ENCODE results near the gene CDK17. TPM values are rescaled to one million over a fixed set of nuclear protein-coding genes. Genes with fewer than 3 reads are reported as not detected.
A peak's percentile ranks its signal among the peaks of the same experiment; 100 is the strongest.
"Not testable (repeated sequence)": the region's sequence is repeated elsewhere in the genome, so short reads cannot be mapped to it uniquely, and the experiment has no call there.

CDK17 gene
- total RNA-seq, 2 donors from 2014 or later = 13.2 to 23.4 TPM

GRCh38 chr12:96354844-96355534 is 45.2 kb downstream of the CDK17 start:
- Histone ChIP-seq H3K27ac (no peak overlapping the region), H3K4me3 (no peak overlapping the region), H3K36me3 (no peaks in the 10 kb centered on the region), H3K9ac (ENCODE audit: low read depth in 2 of 2, low read length in 2 of 2) (no peak overlapping the region), H3K27me3 (no peaks in the 10 kb centered on the region), H3K4me1 (no peaks in the 10 kb centered on the region), H3K9me3 (no peaks in the 10 kb centered on the region)
- no peak for DNase-seq
- TF ChIP-seq CTCF (IDR thresholded peaks at IDR 0.05) = no peak
- intact Hi-C loops (cut with DNase I) = no loop called here

- no peaks in the 10 kb centered on the region for H3K27me3 ChIP-seq
- no peak overlapping the region for H3K27ac ChIP-seq
- H3K9ac ChIP-seq (ENCODE audit: low read depth in 2 of 2, low read length in 2 of 2) = no peak overlapping the region
- intact Hi-C loops (cut with DNase I) = no loop called here
- TF ChIP-seq CTCF (IDR thresholded peaks at IDR 0.05) = no peak
- DNase-seq = no peak
- H3K4me1 ChIP-seq = no peaks in the 10 kb centered on the region
- H3K4me3 ChIP-seq = no peak overlapping the region
- no peaks in the 10 kb centered on the region for H3K9me3 ChIP-seq
- H3K36me3 ChIP-seq = no peaks in the 10 kb centered on the region
These were observed 45.9 kb downstream of the CDK17 start for GRCh38 chr12:96354326-96354725.

GRCh38 chr12:96352161-96352835 is 47.9 kb downstream of the CDK17 start:
- DNase-seq = no peak
- H3K9me3 ChIP-seq = no peaks in the 10 kb centered on the region
- no peaks in the 10 kb centered on the region for H3K36me3 ChIP-seq
- TF ChIP-seq CTCF (IDR thresholded peaks at IDR 0.05) = no peak
- no peak overlapping the region for H3K27ac ChIP-seq
- no peak overlapping the region for H3K4me3 ChIP-seq
- no peaks in the 10 kb centered on the region for H3K27me3 ChIP-seq
- H3K4me1 ChIP-seq = no peaks in the 10 kb centered on the region
- H3K9ac ChIP-seq (ENCODE audit: low read depth in 2 of 2, low read length in 2 of 2) = no peak overlapping the region
- intact Hi-C loops (cut with DNase I) = no loop called here

- H3K9me3 ChIP-seq = no peaks in the 10 kb centered on the region
- H3K4me3 ChIP-seq = no peak overlapping the region
- intact Hi-C loops (cut with DNase I) = no loop called here
- H3K9ac ChIP-seq (ENCODE audit: low read depth in 2 of 2, low read length in 2 of 2) = no peak overlapping the region
- H3K4me1 ChIP-seq = no peaks in the 10 kb centered on the region
- DNase-seq = no peak
- TF ChIP-seq CTCF (IDR thresholded peaks at IDR 0.05) = no peak
- H3K27ac ChIP-seq = no peak overlapping the region
- no peaks in the 10 kb centered on the region for H3K36me3 ChIP-seq
- H3K27me3 ChIP-seq = no peaks in the 10 kb centered on the region
These were observed 49.3 kb downstream of the CDK17 start for GRCh38 chr12:96350982-96351381.

GRCh38 chr12:96347130-96347699 is 53.0 kb downstream of the CDK17 start:
- intact Hi-C loops (cut with DNase I) = loop anchor here (10.0 kb wide), 1 partner anchor 48 kb away; no protein-coding TSS in a partner anchor
- no peak for TF ChIP-seq CTCF (IDR thresholded peaks at IDR 0.05)
- Histone ChIP-seq H3K27me3 (no peaks in the 10 kb centered on the region), H3K9ac (ENCODE audit: low read depth in 2 of 2, low read length in 2 of 2) (peak overlapping the region in 1 of 2 donors; percentile 34), H3K9me3 (no peaks in the 10 kb centered on the region), H3K4me1 (no peaks in the 10 kb centered on the region), H3K4me3 (peak overlapping the region; percentile 16), H3K36me3 (no peaks in the 10 kb centered on the region), H3K27ac (peak overlapping the region; percentile 65)
- DNase-seq = peak; percentile 23

GRCh38 chr12:96346716-96347115 is 53.5 kb downstream of the CDK17 start:
- not testable (repeated sequence) for H3K4me1 ChIP-seq, H3K9me3 ChIP-seq, H3K27me3 ChIP-seq, DNase-seq, H3K36me3 ChIP-seq
- intact Hi-C loops (cut with DNase I) = loop anchor here (10.0 kb wide), 1 partner anchor 48 kb away; no protein-coding TSS in a partner anchor
- Histone ChIP-seq H3K27ac (peak overlapping the region; percentile 65), H3K9ac (ENCODE audit: low read depth in 2 of 2, low read length in 2 of 2) (peak overlapping the region in 1 of 2 donors; percentile 34), H3K4me3 (peak overlapping the region; percentile 16)

Measured in colonic mucosa (tissue), 4 donors.